Fibroblast of the conjunctiva (primary cell): ENCODE data around the gene HELLS.
"Not testable (repeated sequence)": the region's sequence is repeated elsewhere in the genome, so short reads cannot be mapped to it uniquely, and the experiment has no call there.

ENCODE experiments used
- DNase-seq: peaks from one replicate; pipeline ENCODE4 v3.0.0-alpha.2; 2010; ENCODE audit warnings: low read depth

The HELLS gene

GRCh38 chr10:94545391-94546048 is at the start of gene HELLS:
TSS of gene HELLS (plus strand) at chr10:94545788. CDS start at chr10:94545922, 134 bp downstream.
- DNase-seq, result peak; percentile 65

GRCh38 chr10:94496010-94496409 is 49.6 kb upstream of the HELLS start:
- DNase-seq, result no peak

DNA sequence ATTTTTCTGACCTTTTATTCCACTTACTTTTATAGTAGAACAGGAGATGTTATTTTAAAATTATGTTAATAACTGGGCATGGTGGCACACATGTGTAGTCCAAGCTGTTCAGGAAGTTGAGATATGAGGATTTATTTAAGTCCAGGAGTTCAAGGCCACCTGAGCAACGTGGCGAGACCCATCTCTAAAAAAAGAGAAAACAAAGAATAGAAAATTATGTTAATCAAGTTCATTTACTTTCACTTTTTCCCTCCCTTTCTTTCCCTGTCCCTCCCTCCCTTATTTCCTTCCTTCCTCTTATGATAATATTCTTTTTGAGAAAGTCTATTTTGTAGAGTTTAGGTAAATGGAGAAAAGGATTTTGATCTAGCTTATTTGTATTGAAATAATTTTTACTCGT is 48.9 kb upstream of the HELLS start:
- no peak for DNase-seq

GRCh38 chr10:94500063-94500462 is 45.5 kb upstream of the HELLS start:
- no peak for DNase-seq

DNA sequence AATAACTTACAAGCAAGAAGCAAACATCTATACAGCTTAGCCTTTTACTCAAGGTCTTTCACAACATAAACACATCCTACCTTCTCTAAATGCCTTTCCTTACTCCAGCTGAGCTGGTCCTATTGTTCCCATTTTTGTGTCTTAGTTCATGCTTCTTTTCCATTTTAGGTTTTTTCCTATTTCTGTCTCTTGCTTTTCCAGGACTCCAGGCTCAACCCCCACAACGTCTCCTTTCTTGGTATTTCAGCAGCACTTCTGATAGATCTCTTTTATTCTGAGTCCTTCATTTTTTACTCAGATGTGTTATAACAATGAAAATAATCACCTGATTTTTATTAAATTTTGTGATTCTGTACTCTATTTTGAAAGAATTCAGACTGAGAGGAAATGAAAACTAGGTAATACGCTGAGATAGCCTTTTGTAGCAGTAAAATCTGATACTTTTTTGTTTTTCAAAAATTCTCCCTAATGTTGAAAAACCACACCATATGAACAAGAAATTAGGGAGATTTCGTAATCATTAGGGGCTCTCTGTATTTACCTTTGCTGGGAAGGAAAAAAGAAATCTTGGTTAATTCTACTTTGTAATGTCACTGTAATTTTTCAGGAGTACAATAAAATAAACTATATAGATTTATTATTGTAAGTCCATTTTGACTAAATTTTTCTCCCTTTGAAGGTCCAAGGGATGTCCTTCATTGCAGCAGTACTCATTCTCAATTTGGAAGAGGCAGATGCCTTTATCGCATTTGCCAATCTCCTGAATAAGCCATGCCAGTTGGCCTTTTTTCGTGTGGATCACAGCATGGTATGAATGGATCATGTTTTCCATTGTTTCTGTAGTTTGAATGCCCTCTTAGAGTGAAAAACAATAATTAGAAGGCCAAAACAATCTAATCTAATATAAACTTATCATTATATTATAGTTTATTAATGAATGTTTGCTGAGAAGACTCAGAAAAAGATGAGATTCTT is 24.0 kb upstream of the HELLS start:
- DNase-seq, result no peak

DNA sequence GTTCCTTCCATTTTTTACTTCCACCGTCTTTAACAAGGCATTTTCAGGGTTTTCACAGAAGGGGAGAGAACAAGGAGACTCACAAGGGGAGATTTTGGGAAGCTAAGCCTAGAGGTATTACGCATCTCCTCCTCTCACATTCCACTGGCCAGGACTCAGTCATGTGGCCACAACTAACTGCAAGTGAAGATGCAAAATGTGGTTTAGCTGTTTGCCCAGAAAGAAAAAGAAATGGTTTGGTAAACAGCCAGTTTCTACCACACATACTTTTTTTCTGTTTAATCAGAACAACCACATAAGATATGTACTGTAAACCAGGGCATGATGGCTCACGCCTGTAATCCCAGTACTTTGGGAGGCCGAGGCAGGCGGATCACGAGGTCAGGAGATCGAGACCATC is 21.4 kb upstream of the HELLS start:
- DNase-seq, result no peak

DNA sequence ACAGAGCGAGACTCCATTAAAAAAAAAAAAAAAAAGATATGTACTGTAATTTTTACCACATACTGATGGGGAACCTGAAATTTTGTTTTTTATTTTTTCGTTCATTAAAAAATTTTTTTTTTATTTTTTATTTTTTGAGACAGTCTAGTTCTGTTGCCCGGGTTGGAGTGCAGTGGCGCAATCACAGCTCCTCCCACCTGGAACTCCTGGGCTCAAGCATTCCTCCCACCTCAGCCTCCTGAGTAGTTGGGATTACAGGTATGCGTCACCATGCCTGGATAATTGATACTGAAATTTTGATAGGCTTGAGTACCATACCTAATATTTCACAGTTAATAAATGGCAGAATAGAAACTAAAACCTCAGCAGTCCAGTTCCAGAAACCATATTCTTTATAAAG is 20.9 kb upstream of the HELLS start:
- no peak for DNase-seq

DNA sequence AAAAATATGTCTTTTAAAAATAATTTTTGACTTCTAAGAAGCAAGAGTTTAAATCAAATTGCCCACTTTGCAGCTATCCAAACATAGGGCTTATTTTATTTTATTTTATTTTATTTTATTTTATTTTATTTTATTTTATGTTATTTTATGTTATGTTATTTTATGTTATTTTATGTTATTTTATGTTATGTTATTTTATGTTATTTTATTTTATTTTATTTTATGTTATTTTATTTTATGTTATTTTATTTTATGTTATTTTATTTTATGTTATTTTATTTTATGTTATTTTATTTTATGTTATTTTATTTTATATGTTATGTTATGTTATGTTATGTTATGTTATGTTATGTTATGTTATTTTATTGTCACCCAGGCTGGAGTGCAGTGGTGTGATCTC is 14.0 kb upstream of the HELLS start:
- DNase-seq, result not testable (repeated sequence)

GRCh38 chr10:94533027-94533426 is 12.6 kb upstream of the HELLS start:
- no peak for DNase-seq

DNA sequence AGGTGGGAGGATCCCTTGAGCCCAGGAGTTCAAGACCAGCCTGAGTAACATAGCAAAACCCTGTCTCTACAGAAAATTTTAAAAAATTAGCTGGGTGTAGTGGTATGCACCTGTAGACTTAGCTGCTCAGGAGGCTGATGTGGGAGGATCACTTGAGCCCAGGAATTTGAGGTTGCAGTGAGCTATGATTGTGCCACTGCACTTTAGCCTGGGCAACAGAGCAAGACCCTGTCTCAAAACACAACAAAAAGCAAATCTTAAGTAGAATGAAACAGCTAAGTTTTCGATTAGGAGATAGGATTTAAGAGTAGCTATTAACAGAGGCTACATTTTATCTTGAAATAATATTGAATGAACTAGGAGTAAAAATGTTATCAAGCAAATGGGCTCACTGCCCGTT is 3.3 kb upstream of the HELLS start:
- DNase-seq, result not testable (repeated sequence)

- DNase-seq, result no peak
Measured at GRCh38 chr10:94546049-94546900, 687 bp downstream of the HELLS start.

- DNase-seq, result no peak
Measured at GRCh38 chr10:94546901-94547185, 1.3 kb downstream of the HELLS start.

DNA sequence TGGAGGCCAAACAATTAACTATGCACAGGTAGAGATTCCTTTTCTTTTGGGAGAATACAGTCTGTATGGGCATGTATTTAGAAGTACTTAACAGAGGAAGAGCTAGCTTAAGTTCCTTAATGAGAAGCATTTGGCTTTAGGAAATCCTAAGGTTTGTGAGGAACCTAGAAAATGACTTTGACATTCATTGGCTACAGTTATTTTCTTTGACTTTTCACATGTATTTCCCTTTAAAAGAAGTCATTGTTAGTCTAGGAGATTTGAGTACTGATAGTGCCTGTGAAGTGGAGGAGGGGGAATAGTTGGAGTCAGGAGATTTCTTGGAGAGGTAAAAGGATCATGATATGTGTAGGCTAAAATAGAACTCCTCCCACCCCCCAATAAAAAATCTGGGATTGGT is 3.6 kb downstream of the HELLS start:
- DNase-seq, result no peak

- DNase-seq, result not testable (repeated sequence)
Measured at GRCh38 chr10:94567714-94568307, 22.2 kb downstream of the HELLS start.

GRCh38 chr10:94571081-94571480 is 25.5 kb downstream of the HELLS start:
- DNase-seq, result no peak

- DNase-seq, result peak; percentile 9
Measured at GRCh38 chr10:94571528-94571927, 25.9 kb downstream of the HELLS start.

- DNase-seq, result no peak
Measured at GRCh38 chr10:94578790-94579189, 33.2 kb downstream of the HELLS start.

DNA sequence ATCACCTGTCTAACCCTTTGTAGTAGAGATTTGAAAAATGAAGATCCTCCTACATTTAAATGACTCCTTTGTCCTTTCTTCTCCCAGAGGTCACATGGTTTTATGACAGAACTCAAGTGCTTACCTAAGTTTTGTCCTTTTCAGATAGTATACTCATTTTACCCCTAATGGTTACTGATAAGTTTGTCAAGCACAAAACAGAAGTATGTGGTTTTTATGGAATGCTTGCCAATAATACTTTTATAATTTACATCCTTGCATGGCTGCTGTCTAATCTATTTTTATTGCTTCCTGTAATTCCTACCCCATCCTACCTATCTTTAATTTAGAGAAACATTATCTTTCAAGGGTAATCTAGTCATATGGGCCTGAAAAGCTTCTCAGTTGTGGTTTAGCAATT is 37.5 kb downstream of the HELLS start:
- no peak for DNase-seq

GRCh38 chr10:94591461-94592205 is 46.0 kb downstream of the HELLS start:
- DNase-seq, result no peak

GRCh38 chr10:94602729-94603515 is 57.3 kb downstream of the HELLS start:
- DNase-seq, result no peak

- no peak for DNase-seq
Measured at GRCh38 chr10:94607111-94607510, 61.5 kb downstream of the HELLS start.
